Measurements from ENCODE around the gene LASP1NB.

- TF ChIP-seq POLR2A (IDR thresholded peaks at IDR 0.05; ENCODE audit: low read depth, low read length) (no peak), RCOR1 (IDR thresholded peaks at IDR 0.05; ENCODE audit: insufficient replicate concordance, low read length) (no peak), RFX5 (IDR thresholded peaks at IDR 0.05; ENCODE audit: low read depth, low read length) (no peak), CTCF (conservative IDR thresholded peaks at IDR 0.05; ENCODE audit: low read depth, low read length) (no peak), CEBPB (IDR thresholded peaks at IDR 0.05; ENCODE audit: low read depth, low read length) (no peak)
Observed at GRCh38 chr17:38958326-38958725, 32.9 kb downstream of the LASP1NB start.

Measured in IMR-90 (cell line).